Activated effector memory CD4-positive, alpha-beta T cell treated with Interleukin-2 at 50 U/mL for 16 hours (primary cell): ENCODE measurements around the gene STARD4.

Source experiments
- DNase-seq: peaks from one replicate; pipeline ENCODE4 v3.0.0-alpha.2; 2020

The STARD4 gene

DNA sequence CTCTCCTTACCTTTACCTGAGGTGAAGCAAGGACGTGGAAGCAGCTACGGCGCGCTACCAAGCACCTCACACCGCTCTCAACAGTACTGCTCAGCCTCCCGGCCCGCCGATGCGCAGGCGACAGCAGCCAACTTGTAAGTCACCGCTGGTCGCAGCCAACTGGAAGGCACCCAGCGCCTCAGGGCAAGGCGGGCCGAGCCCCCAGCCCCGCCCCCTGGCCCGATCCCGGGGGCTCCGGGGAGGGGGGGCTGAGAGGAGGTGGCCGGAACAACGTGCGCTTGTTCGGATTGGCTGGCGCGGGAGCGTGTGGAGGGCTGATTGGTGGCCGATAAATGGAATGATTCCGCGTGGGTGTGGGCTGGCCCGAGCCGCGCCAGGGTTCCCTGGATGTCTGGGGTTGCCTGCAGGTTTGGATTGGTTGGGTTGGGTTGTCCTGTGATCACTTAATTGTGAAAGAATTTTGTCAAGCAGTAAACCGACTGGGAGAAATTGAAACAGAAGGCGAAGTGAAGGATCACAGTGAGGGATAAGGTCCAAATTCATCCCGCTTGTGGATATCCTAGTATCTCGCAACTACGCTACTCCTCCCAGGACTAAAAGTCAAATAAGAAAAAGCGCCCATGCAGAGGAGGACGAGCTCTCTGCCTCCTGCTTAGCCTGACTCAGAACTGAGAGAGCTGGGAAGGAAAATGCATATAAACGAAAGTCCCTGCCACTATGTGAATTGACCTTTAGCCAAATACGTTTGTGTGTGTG is at the start of gene STARD4:
STARD4 (minus strand) TSS at position 161 of the 756 bp plus-strand sequence. CDS start 5,102 bp downstream, outside the sequence.
- peak; percentile 93 for DNase-seq

DNA sequence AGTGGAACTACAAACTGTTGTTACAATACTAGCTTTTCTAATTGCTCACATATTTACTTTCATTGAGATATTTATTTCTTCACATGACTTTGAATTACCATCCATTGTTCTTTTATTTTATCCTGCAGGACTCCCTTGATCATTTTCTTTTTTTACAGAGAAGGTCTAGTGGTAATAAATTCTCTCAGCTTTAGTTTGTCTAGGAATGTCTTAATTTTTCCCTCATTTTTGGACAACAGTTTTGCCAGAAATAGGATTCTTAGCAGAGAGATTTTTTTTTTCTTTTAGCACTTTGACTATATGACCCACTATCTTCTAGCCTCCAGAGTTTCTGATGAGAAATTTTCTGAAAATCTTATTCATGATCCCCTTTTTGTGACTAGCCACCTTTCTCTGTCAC is 47.3 kb upstream of the STARD4 start:
- DNase-seq = no peak

GRCh38 chr5:111557686-111558085 is 45.4 kb upstream of the STARD4 start:
- DNase-seq = no peak

GRCh38 chr5:111557111-111557510 is 44.8 kb upstream of the STARD4 start:
- DNase-seq = no peak

DNA sequence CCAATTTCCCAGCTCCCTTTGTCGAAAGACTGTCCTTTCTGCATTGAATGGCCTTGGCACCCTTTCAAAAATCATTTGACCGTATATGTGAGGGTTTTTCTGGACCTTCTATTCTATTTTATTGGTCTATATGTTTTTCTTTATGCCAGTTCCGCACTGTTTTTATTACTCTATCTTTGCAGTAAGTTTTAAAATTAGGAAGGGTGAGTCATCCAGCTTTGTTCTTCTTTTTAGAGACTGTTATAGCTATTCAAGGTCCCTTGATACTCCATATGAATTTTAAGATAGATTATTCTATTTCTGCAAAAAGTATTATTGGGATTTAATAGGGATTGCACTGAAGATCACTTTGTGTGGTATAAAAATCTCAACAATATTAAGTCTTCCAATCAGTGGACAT is 44.2 kb upstream of the STARD4 start:
- DNase-seq = no peak

GRCh38 chr5:111555760-111556159 is 43.4 kb upstream of the STARD4 start:
- DNase-seq = no peak

DNA sequence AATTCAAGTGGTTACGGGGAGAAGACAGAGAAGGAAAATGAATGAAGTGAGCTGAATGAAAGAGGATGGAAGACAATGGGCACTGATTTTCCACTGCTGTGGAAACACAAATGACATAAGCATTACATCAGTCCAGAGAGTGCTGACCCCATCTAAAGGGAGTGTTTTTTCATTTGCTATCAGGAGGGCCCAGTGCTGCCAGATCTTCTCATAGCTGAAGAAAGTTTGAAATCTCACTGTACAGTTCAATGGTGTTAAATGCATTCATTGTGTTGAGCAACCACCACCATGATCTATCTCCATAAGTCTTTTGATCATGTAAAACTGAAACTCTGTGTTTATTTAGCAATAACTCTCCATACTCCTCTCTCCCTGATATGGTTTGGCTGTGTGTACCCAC is 41.5 kb upstream of the STARD4 start:
- no peak for DNase-seq

- no peak for DNase-seq
These were observed 40.6 kb upstream of the STARD4 start for GRCh38 chr5:111552896-111553295.

GRCh38 chr5:111552492-111552891 is 40.2 kb upstream of the STARD4 start:
- no peak for DNase-seq

GRCh38 chr5:111551569-111552275 is 39.4 kb upstream of the STARD4 start:
- no peak for DNase-seq

- no peak for DNase-seq
These were observed 38.8 kb upstream of the STARD4 start for GRCh38 chr5:111551161-111551560.

DNA sequence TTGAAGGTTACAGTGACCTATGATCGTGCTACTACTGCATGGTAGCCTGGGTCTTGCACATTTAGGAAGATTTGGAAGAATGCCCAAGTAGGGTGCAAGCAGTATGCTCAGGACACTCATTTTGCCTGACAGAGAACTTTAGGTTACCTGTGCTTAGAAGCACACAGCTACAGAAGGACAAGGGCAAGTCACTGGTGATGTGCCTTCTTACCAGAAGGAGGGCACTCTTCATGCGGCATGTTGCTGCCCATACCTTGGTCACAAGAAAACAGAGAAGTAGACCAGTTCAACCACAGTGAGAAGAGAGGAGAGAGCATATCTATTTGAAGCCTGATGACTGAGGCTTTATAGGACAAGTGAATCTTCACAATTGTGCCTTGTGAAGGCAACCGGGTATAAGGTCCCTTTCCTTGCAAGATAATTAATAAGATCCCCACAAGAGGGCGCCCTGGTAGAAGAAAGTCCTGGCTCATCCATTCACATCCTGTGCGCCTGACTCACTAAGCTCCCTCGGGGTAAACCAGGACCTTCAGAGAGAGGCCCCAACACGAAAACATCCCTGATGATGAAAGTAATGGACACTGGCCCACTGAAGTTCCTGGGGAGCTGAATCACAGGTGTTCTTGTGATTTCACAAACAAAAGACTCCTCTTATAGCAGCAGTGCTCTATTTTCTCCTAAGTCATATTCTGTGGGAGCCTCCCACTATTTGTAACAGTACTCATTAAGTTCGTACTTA is 38.1 kb upstream of the STARD4 start:
- peak; percentile 34 for DNase-seq

GRCh38 chr5:111548992-111549649 is 36.8 kb upstream of the STARD4 start:
- no peak for DNase-seq

DNA sequence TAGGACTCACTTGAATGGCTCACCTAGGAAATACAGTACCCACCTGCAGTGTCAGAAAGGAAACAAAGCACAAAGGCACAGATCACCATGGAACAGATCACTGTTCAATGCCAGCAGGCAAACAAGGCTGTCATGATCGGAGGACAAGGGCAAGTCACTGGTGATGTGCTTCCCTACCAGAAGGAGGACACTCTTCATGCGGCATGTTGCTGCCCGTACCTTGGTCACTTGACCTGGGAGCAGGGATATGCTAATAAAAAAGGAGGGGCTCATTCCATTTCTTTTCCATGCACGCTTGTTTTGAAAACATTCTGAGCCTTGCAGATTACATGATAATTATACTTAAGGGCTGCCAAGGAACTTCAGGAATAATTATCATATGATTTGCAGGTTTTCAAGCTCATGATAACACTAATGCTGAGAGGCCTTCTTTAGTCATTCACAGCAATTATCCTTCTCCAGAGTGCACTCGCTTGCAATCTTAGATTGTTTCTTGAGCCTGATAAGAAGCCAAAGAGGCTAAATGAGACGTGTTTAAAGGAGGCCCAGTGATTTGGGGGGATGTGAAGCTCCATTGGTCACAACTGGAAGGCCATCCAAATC is 36.1 kb upstream of the STARD4 start:
- no peak for DNase-seq

GRCh38 chr5:111545031-111545430 is 32.7 kb upstream of the STARD4 start:
- DNase-seq = no peak

- DNase-seq = no peak
These were observed 25.0 kb upstream of the STARD4 start for GRCh38 chr5:111537141-111538024.

- no peak for DNase-seq
These were observed 23.7 kb upstream of the STARD4 start for GRCh38 chr5:111535879-111536549.

- DNase-seq = no peak
These were observed 20.7 kb upstream of the STARD4 start for GRCh38 chr5:111532886-111533582.

- peak; percentile 77 for DNase-seq
These were observed 18.0 kb upstream of the STARD4 start for GRCh38 chr5:111530298-111530740.

GRCh38 chr5:111528056-111528455 is 15.7 kb upstream of the STARD4 start:
- DNase-seq = no peak
